HepG2 (cell line): ENCODE results near the gene SNRPB2. TPM values are rescaled to one million over a fixed set of nuclear protein-coding genes. Genes with fewer than 3 reads are reported as not detected.

ENCODE experiments used
- ATAC-seq: fragments of 200-7000 bp; cut with Tn5 transposase; 3 replicates; pipeline ENCODE4 v1.9.1; 2020; ENCODE audit warnings: mild to moderate bottlenecking, moderate library complexity
- BruUV-seq: library from RNA; stranded (reverse); fragments of 400-500 nt; replicated peaks from 2 replicates; lab custom pipeline; 2021; lab: Mats Ljungman, UMichigan
- CTCF ChIA-PET: fragments of 300-600 bp; formaldehyde crosslinking; extraction: SDS; loops from one replicate; lab custom pipeline; 2021; ENCODE audit warnings: low total read pairs, inconsistent platforms, low intra/inter-chr PET ratio; lab: Yijun Ruan, JAX
- POLR2A ChIA-PET: fragments of 350-600 bp; sonication (Branson Sonifier 250); formaldehyde crosslinking; loops from one replicate; lab custom pipeline; 2020; ENCODE audit warnings: antibody characterized with exemption, inconsistent platforms; lab: Yijun Ruan, JAX
- DNase-seq: peaks from one replicate; pipeline ENCODE4 v3.0.0-alpha.2; 2015; ENCODE audit warnings: low spot score
- FAIRE-seq: peaks from 3 replicates; lab custom pipeline; 2011; peaks lifted over from hg19 to GRCh38; lab: Jason Lieb, UNC
- H2AFZ ChIP-seq: one replicate; pipeline ENCODE4 v1.6.1; 2011; ENCODE audit warnings: low read length, inconsistent platforms
- H3K27ac ChIP-seq: fragments of 300-600 bp; 3 replicates; pipeline ENCODE4 v1.8.0; 2011; ENCODE audit warnings: mixed run types, mild to moderate bottlenecking, mixed read lengths, low read length, inconsistent platforms; ENCODE audit not compliant: insufficient read depth; ENCODE audit errors: extremely low read length
- H3K27me3 ChIP-seq, 2 experiments: fragments of 200-600 bp in 1 of 2; 2 replicates in 1 of 2; 3 replicates in 1 of 2; pipeline versions ENCODE4 v1.6.0 to v1.8.0; 2011; ENCODE audit warnings: low read length in 2 of 2, mild to moderate bottlenecking in 2 of 2, moderate library complexity in 2 of 2, inconsistent platforms in 1 of 2; ENCODE audit not compliant: insufficient read depth in 2 of 2, control insufficient read depth in 1 of 2
- H3K36me3 ChIP-seq, 2 experiments: fragments of 200-600 bp in 1 of 2; replicated peaks in 1 of 2; 2 replicates in 1 of 2; 3 replicates in 1 of 2; pipeline versions ENCODE4 v1.5.1 to v1.8.0; 2011; ENCODE audit warnings: low read length in 2 of 2, inconsistent platforms in 1 of 2; ENCODE audit not compliant: insufficient read depth in 2 of 2, control insufficient read depth in 1 of 2
- H3K4me1 ChIP-seq: 2 replicates; pipeline ENCODE4 v1.5.1; 2012; ENCODE audit warnings: low read length, inconsistent platforms; ENCODE audit not compliant: insufficient read depth
- H3K4me2 ChIP-seq: 2 replicates; pipeline ENCODE4 v1.6.0; 2011; ENCODE audit warnings: low read depth, low read length, inconsistent platforms
- H3K4me3 ChIP-seq, 3 experiments: fragments of 200-600 bp in 1 of 3; sonication (generic), shearing (Covaris generic) in 1 of 3; replicated peaks in 1 of 3; 2 replicates each; pipeline ENCODE4 v1.5.1; 2011 to 2016; ENCODE audit warnings: low read length in 3 of 3, inconsistent platforms in 2 of 3, low read depth in 2 of 3, mild to moderate bottlenecking in 2 of 3, control low read depth in 1 of 3, mixed read lengths in 1 of 3; ENCODE audit not compliant: insufficient read depth in 1 of 3
- H3K79me2 ChIP-seq: one replicate; pipeline ENCODE4 v1.6.1; 2011; ENCODE audit warnings: low read length, inconsistent platforms; ENCODE audit not compliant: insufficient read depth
- H3K9ac ChIP-seq: 2 replicates; pipeline ENCODE4 v1.6.0; 2011; ENCODE audit warnings: mild to moderate bottlenecking, low read depth, low read length, inconsistent platforms; ENCODE audit not compliant: insufficient read depth
- H3K9me3 ChIP-seq: 2 replicates; pipeline ENCODE4 v1.5.1; 2012; ENCODE audit warnings: mild to moderate bottlenecking, low read length
- H4K20me1 ChIP-seq: 2 replicates; pipeline ENCODE4 v1.6.0; 2011; ENCODE audit warnings: inconsistent platforms, mild to moderate bottlenecking, low read length, moderate library complexity; ENCODE audit not compliant: insufficient read depth
- IRX3 ChIP-seq: sonication (generic); formaldehyde crosslinking; IDR thresholded peaks from 2 replicates; pipeline ENCODE4 v1.8.1; 2023; ENCODE audit warnings: mild to moderate bottlenecking, low read depth, missing genetic modification reagents, borderline replicate concordance
- RBM22 ChIP-seq: fragments of 200-400 bp; formaldehyde crosslinking; optimal IDR thresholded peaks from 2 replicates; pipeline ENCODE3; 2017; ENCODE audit warnings: mild to moderate bottlenecking, low read length, moderate library complexity
- ZFP36L1 ChIP-seq: sonication (generic); formaldehyde crosslinking; IDR thresholded peaks from 2 replicates; pipeline ENCODE4 v1.8.0; 2022; ENCODE audit warnings: mild to moderate bottlenecking, missing genetic modification reagents, moderate library complexity
- ZNF20 ChIP-seq: sonication (generic); formaldehyde crosslinking; IDR thresholded peaks from 2 replicates; pipeline ENCODE4 v1.4.0; 2020; ENCODE audit warnings: mild to moderate bottlenecking, moderate library complexity, missing genetic modification reagents
- ZNF44 ChIP-seq: sonication (generic); formaldehyde crosslinking; IDR thresholded peaks from 2 replicates; pipeline ENCODE4 v1.5.1; 2020; ENCODE audit warnings: mild to moderate bottlenecking, missing genetic modification reagents
- WGBS: methylation state at CpG from one replicate; pipeline ENCODE4 v1.1.6; 2017; ENCODE audit warnings: low lambda C conversion rate; 5-methylcytosine and 5-hydroxymethylcytosine counted together
- in situ Hi-C: cut with HindIII; loops from 2 replicates; pipeline ENCODE4 v1.10.0; 2017; ENCODE audit warnings: low pct_unique_long_range_greater_than_20kb; ENCODE audit not compliant: extremely low pct_ligation_motif_present
- intact Hi-C: fragments of 100-400 bp; cut with micrococcal nuclease; formaldehyde crosslinking; loops from one replicate; pipeline ENCODE4 v1.10.0; 2022; ENCODE audit not compliant: unreplicated experiment
- polyA plus RNA-seq, 8 experiments: library from polyadenylated mRNA; depleted of rRNA in 3 of 8; stranded (reverse) in 7 of 8; unstranded in 1 of 8; fragments of >200 nt; fragmentation: Illumina TruSeq in 4 of 8; extraction: Trizol in 4 of 8; gene quantifications; 2 replicates each; pipeline versions ENCODE4 v1.2.1 to v1.2.3, GENCODE V29; 2011 to 2016; ENCODE audit warnings: low read depth in 4 of 8, missing spikeins in 1 of 8, mixed read lengths in 1 of 8; ENCODE audit not compliant: insufficient read depth in 1 of 8
- total RNA-seq, 5 experiments: library from RNA; depleted of rRNA; stranded (reverse); fragments of >200 nt; fragmentation: Illumina TruSeq; extraction: Trizol; gene quantifications; 2 replicates each; pipeline ENCODE4 v1.2.3, GENCODE V29; 2016; ENCODE audit warnings: low read depth in 1 of 5
- TF ChIP-seq, protein P1 (sequence below): sonication (generic); formaldehyde crosslinking; IDR thresholded peaks from 2 replicates; pipeline ENCODE4 v1.4.0; 2020; ENCODE audit warnings: low read depth, mild to moderate bottlenecking, missing genetic modification reagents
- TF ChIP-seq, protein P2 (sequence below): sonication (generic); formaldehyde crosslinking; IDR thresholded peaks from 2 replicates; pipeline ENCODE4 v1.8.0; 2022; ENCODE audit warnings: mild to moderate bottlenecking, missing genetic modification reagents, borderline replicate concordance

The SNRPB2 gene
- total and polyA plus RNA-seq, 2 of the 13 experiments (the other 11 are each of a cell fraction or from before 2014, with no cell fraction given) = 107 to 204 TPM

DNA sequence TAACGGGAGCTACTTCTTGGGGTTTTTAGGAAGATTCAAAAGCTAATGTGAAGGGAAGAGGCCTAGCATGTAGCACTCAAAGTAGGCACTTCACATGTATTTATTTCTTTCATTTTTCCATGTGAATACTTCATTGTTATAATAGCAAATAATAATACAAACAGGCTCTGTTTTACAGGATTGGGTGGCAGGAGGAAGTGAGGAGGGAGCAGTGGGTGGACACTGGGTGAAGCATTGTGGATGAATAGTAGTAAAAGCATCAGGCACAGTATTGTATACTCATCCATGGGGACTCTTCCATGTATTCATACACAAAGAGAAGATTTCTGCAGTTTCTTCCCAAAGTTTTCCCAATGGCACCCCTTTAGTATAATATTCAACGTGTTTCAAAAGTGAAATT lies 38.4 kb upstream of the SNRPB2 start:
- H3K36me3 ChIP-seq = no peaks in the 10 kb centered on the region
- intact Hi-C loops (no loop called here), in situ Hi-C loops (no loop called here)
- DNase-seq (no peak), FAIRE-seq (no peak), ATAC-seq (no peak)
- no peaks in the 10 kb centered on the region for H3K4me1 ChIP-seq
- no peaks in the 10 kb centered on the region for H3K27me3 ChIP-seq
- POLR2A ChIA-PET = no interaction called here
- H3K4me3 ChIP-seq = no peak overlapping the region
- H3K27ac ChIP-seq = no peak overlapping the region
- no peak overlapping the region for H3K9ac ChIP-seq
- no peak overlapping the region for H3K4me2 ChIP-seq
- no peaks in the 10 kb centered on the region for H4K20me1 ChIP-seq
- no TSS peak for BruUV-seq
- no peaks in the 10 kb centered on the region for H3K9me3 ChIP-seq
- no peak for TF ChIP-seq ZNF20 (CRISPR knock-in tag)
- TF ChIP-seq IRX3 = no peak
- no peak for TF ChIP-seq ZNF44 (CRISPR knock-in tag)
- TF ChIP-seq RBM22 = no peak
- TF ChIP-seq, protein P1, sequence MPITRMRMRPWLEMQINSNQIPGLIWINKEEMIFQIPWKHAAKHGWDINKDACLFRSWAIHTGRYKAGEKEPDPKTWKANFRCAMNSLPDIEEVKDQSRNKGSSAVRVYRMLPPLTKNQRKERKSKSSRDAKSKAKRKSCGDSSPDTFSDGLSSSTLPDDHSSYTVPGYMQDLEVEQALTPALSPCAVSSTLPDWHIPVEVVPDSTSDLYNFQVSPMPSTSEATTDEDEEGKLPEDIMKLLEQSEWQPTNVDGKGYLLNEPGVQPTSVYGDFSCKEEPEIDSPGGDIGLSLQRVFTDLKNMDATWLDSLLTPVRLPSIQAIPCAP (CRISPR knock-in tag) = no peak
- TF ChIP-seq, protein P2, sequence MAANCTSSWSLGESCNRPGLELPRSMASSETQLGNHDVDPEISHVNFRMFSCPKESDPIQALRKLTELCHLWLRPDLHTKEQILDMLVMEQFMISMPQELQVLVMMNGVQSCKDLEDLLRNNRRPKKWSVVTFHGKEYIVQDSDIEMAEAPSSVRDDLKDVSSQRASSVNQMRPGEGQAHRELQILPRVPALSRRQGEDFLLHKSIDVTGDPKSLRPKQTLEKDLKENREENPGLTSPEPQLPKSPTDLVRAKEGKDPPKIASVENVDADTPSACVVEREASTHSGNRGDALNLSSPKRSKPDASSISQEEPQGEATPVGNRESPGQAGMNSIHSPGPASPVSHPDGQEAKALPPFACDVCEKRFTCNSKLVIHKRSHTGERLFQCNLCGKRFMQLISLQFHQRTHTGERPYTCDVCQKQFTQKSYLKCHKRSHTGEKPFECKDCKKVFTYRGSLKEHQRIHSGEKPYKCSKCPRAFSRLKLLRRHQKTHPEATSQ (CRISPR knock-in tag) = no peak
- no peak for TF ChIP-seq ZFP36L1 (CRISPR knock-in tag)
- 3% methylated on average over 2 of the region's 2 CpGs for WGBS
- CTCF ChIA-PET = no interaction called here
- H2AFZ ChIP-seq = no peak overlapping the region
- no peaks in the 10 kb centered on the region for H3K79me2 ChIP-seq
